ENCODE data around the gene WDPCP. TPM values are rescaled to one million over a fixed set of nuclear protein-coding genes. Genes with fewer than 3 reads are reported as not detected.
A peak's percentile ranks its signal among the peaks of the same experiment; 100 is the strongest.

The WDPCP gene
- total and polyA plus RNA-seq, 2 donors from 2014 or later, result 2.7 to 15.1 TPM

GRCh38 chr2:63604666-63605065 lies 16.4 kb upstream of the WDPCP start:
- Histone ChIP-seq H3K27me3 (ENCODE audit: control insufficient read depth, insufficient read depth, low read length) (no peaks in the 10 kb centered on the region), H3K36me3 (ENCODE audit: control insufficient read depth in 2 of 3, insufficient read depth in 3 of 3, low read length in 3 of 3) (peaks cover 12 to 40% (median 28%) of the 10 kb centered on the region in 3 donors), H3K9me3 (ENCODE audit: control insufficient read depth in 2 of 3, insufficient read depth in 1 of 3, low read length in 3 of 3) (no peaks in the 10 kb centered on the region), H3K9ac (ENCODE audit: low read length in 3 of 3) (no peak overlapping the region), H3K27ac (ENCODE audit: low read depth in 2 of 2, low read length in 2 of 2) (no peak overlapping the region), H3K4me1 (ENCODE audit: control insufficient read depth in 2 of 3, insufficient read depth in 2 of 3, low read depth in 1 of 3, low read length in 3 of 3) (no peaks in the 10 kb centered on the region), H3K4me3 (ENCODE audit: low read length in 3 of 3) (no peak overlapping the region)
- no peak for TF ChIP-seq CTCF (IDR thresholded peaks at IDR 0.05; ENCODE audit: borderline replicate concordance, extremely low read depth, insufficient read depth)
- intact Hi-C loops (cut with DNase I), result no loop called here
- no peak for DNase-seq
- FAIRE-seq, result no peak

GRCh38 chr2:63600881-63601460 lies 12.7 kb upstream of the WDPCP start:
- DNase-seq (no peak), FAIRE-seq (no peak)
- Histone ChIP-seq H3K27ac (ENCODE audit: low read depth in 2 of 2, low read length in 2 of 2) (no peak overlapping the region), H3K9ac (ENCODE audit: low read length in 3 of 3) (no peak overlapping the region), H3K4me1 (ENCODE audit: control insufficient read depth in 2 of 3, insufficient read depth in 2 of 3, low read depth in 1 of 3, low read length in 3 of 3) (peaks cover 0 to 3% (median 0%) of the 10 kb centered on the region in 3 donors), H3K4me3 (ENCODE audit: low read length in 3 of 3) (no peak overlapping the region), H3K27me3 (ENCODE audit: control insufficient read depth, insufficient read depth, low read length) (no peaks in the 10 kb centered on the region), H3K9me3 (ENCODE audit: control insufficient read depth in 2 of 3, insufficient read depth in 1 of 3, low read length in 3 of 3) (no peaks in the 10 kb centered on the region), H3K36me3 (ENCODE audit: control insufficient read depth in 2 of 3, insufficient read depth in 3 of 3, low read length in 3 of 3) (peaks cover 12 to 35% (median 22%) of the 10 kb centered on the region in 3 donors)
- no peak for TF ChIP-seq CTCF (IDR thresholded peaks at IDR 0.05; ENCODE audit: borderline replicate concordance, extremely low read depth, insufficient read depth)
- intact Hi-C loops (cut with DNase I), result no loop called here

- Histone ChIP-seq H3K9ac (ENCODE audit: low read length in 3 of 3) (no peak overlapping the region), H3K9me3 (ENCODE audit: control insufficient read depth in 2 of 3, insufficient read depth in 1 of 3, low read length in 3 of 3) (no peaks in the 10 kb centered on the region), H3K27ac (ENCODE audit: low read depth in 2 of 2, low read length in 2 of 2) (no peak overlapping the region), H3K4me1 (ENCODE audit: control insufficient read depth in 2 of 3, insufficient read depth in 2 of 3, low read depth in 1 of 3, low read length in 3 of 3) (peaks cover 0 to 16% (median 0%) of the 10 kb centered on the region in 3 donors), H3K4me3 (ENCODE audit: low read length in 3 of 3) (peak overlapping the region in 1 of 3 donors; percentile 28), H3K36me3 (ENCODE audit: control insufficient read depth in 2 of 3, insufficient read depth in 3 of 3, low read length in 3 of 3) (peaks cover 0 to 34% (median 8%) of the 10 kb centered on the region in 3 donors), H3K27me3 (ENCODE audit: control insufficient read depth, insufficient read depth, low read length) (no peaks in the 10 kb centered on the region)
- no peak for FAIRE-seq
- peak in 2 of 5 donors; percentile 22 to 53 for DNase-seq
- TF ChIP-seq CTCF (IDR thresholded peaks at IDR 0.05; ENCODE audit: borderline replicate concordance, extremely low read depth, insufficient read depth), result no peak
- intact Hi-C loops (cut with DNase I), result no loop called here
Observed at GRCh38 chr2:63598981-63599380, 10.7 kb upstream of the WDPCP start.
